Measurements from ENCODE around the gene UBAC1. TPM values are rescaled to one million over a fixed set of nuclear protein-coding genes. Genes with fewer than 3 reads are reported as not detected.
A peak's percentile ranks its signal among the peaks of the same experiment; 100 is the strongest.

UBAC1 gene
- total RNA-seq, 1 experiment from 2014 or later: 54.8 TPM

DNA sequence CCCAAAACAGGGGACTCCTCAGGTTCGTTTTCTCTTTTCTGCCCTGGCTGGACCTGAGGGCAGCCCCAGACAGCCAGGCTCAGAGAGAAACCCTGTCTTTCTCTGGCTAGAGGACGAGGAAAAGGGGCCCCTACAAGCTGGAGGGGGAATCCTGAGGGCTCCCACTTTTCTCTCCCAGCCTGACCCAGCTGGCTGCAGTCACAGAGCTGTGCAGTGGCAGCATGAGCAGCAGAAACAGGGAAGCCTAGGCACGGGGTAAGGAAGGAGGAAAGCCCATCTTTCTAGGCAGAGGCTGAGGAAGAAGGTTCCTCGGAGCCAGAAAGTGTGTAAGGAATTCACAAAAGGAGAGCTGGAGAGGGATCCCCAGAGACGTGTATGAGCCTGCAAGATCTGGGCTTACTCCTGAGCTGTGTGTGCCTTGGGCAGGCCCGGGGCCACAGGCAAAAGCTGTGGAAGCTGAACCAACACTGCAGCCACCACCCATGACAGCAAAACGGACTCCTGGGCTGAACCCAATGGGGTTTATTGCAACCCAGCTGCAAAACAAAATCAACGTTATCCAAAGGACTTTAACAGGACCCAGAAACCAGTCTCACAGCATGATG is 70.0 kb downstream of the UBAC1 start:
- Histone ChIP-seq H4K20me1 (ENCODE audit: insufficient read depth) (peaks cover under 1% of the 10 kb centered on the region; the same call in 1 of the 2 replicates), H3K9me3 (ENCODE audit: control insufficient read depth in 1 of 2, insufficient read depth in 1 of 2, low read depth in 1 of 2, low read length in 2 of 2) (no peaks in the 10 kb centered on the region; a peak in 1 of 4 replicates), H3K27ac (ENCODE audit: low read depth, low read length) (no peak overlapping the region), H3K9ac (ENCODE audit: low read length) (peak overlapping the region; percentile 24; the same call in 1 of the 2 replicates), H3K4me3 (replicated peaks in 1 of 2; ENCODE audit: low read depth in 1 of 2, low read length in 2 of 2) (no peak overlapping the region), H2AFZ (ENCODE audit: low read depth, low read length, poor library complexity, severe bottlenecking) (no peak overlapping the region), H3K27me3 (ENCODE audit: insufficient read depth, low read length) (no peaks in the 10 kb centered on the region), H3K9me2 (ENCODE audit: insufficient read depth) (no peaks in the 10 kb centered on the region), H3K79me2 (ENCODE audit: insufficient read depth, low read length) (peaks cover 100% of the 10 kb centered on the region), H3K4me1 (ENCODE audit: control insufficient read depth in 1 of 2, insufficient read depth in 2 of 2, low read length in 2 of 2) (peaks cover 19 to 35% of the 10 kb centered on the region in 2 experiments), H3K36me3 (ENCODE audit: control insufficient read depth in 1 of 2, insufficient read depth in 2 of 2, low read length in 2 of 2) (no peaks in the 10 kb centered on the region), H3K4me2 (ENCODE audit: low read length) (peak overlapping the region; percentile 52)
- TF ChIP-seq, protein P1, sequence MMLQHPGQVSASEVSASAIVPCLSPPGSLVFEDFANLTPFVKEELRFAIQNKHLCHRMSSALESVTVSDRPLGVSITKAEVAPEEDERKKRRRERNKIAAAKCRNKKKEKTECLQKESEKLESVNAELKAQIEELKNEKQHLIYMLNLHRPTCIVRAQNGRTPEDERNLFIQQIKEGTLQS (IDR thresholded peaks at IDR 0.05): no peak
- no peak for TF ChIP-seq POLR2A (IDR thresholded peaks at IDR 0.05; ENCODE audit: borderline replicate concordance, extremely low read depth, insufficient read depth, insufficient read length)
- no peak for TF ChIP-seq EZH2 (IDR thresholded peaks at IDR 0.05)
- no peak for TF ChIP-seq ZFX (IDR thresholded peaks at IDR 0.05)
- TF ChIP-seq, protein P2, sequence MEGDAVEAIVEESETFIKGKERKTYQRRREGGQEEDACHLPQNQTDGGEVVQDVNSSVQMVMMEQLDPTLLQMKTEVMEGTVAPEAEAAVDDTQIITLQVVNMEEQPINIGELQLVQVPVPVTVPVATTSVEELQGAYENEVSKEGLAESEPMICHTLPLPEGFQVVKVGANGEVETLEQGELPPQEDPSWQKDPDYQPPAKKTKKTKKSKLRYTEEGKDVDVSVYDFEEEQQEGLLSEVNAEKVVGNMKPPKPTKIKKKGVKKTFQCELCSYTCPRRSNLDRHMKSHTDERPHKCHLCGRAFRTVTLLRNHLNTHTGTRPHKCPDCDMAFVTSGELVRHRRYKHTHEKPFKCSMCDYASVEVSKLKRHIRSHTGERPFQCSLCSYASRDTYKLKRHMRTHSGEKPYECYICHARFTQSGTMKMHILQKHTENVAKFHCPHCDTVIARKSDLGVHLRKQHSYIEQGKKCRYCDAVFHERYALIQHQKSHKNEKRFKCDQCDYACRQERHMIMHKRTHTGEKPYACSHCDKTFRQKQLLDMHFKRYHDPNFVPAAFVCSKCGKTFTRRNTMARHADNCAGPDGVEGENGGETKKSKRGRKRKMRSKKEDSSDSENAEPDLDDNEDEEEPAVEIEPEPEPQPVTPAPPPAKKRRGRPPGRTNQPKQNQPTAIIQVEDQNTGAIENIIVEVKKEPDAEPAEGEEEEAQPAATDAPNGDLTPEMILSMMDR (IDR thresholded peaks at IDR 0.05 in 2 of 3, conservative IDR thresholded peaks at IDR 0.05 in 1 of 3; ENCODE audit: borderline replicate concordance in 1 of 3, insufficient read depth in 1 of 3, low read depth in 2 of 3, low read length in 2 of 3): no peak
- no peak for TF ChIP-seq JUND (IDR thresholded peaks at IDR 0.05)
- no peak for TF ChIP-seq SIN3A (IDR thresholded peaks at IDR 0.05; ENCODE audit: low read depth)
- no peak for TF ChIP-seq TCF7L2 (IDR thresholded peaks at IDR 0.05; ENCODE audit: borderline replicate concordance, extremely low read depth, insufficient read depth, insufficient read length)
- TF ChIP-seq SP1 (IDR thresholded peaks at IDR 0.05; ENCODE audit: low read depth): no peak
- no peak for TF ChIP-seq FOSL1 (IDR thresholded peaks at IDR 0.05; ENCODE audit: low read depth)
- no peak for TF ChIP-seq EGR1 (IDR thresholded peaks at IDR 0.05; ENCODE audit: low read depth)
- ATAC-seq (no peak), DNase-seq (ENCODE audit: low read depth, low spot score) (no peak)
- ChIA-PET POLR2A (no interaction called here), RAD21 (ENCODE audit: low non-redundant PET in 1 of 2, low total read pairs in 2 of 2, uncharacterized antibody in 2 of 2, unreplicated experiment in 2 of 2) (no interaction called here), CTCF (no interaction called here)
- no TSS peak for BruUV-seq (replicated peaks)
- intact Hi-C loops (cut with micrococcal nuclease): no loop called here
